Mesenchymal stem cell (in vitro differentiated cells and primary cell): ENCODE results near the gene SLC49A3.

ENCODE experiments used
- DNase-seq: peaks from one replicate; pipeline ENCODE4 v3.0.0-alpha.2; 2013
- H2AFZ ChIP-seq: one replicate; pipeline ENCODE4 v1.6.1; 2013; ENCODE audit warnings: low read depth, mild to moderate bottlenecking, control low read depth, inconsistent platforms, low read length, moderate library complexity
- H2AK5ac ChIP-seq: 2 replicates; pipeline ENCODE4 v1.6.1; 2013; ENCODE audit warnings: low read length, moderate library complexity, mild to moderate bottlenecking, inconsistent platforms; ENCODE audit not compliant: severe bottlenecking
- H2BK120ac ChIP-seq: one replicate; pipeline ENCODE4 v1.6.1; 2013; ENCODE audit warnings: low read depth, mild to moderate bottlenecking, inconsistent platforms, low read length, moderate library complexity
- H2BK12ac ChIP-seq, 2 experiments: one replicate each; pipeline ENCODE4 v1.6.1; 2013; ENCODE audit warnings: inconsistent platforms in 2 of 2, low read length in 2 of 2, mild to moderate bottlenecking in 2 of 2, moderate library complexity in 2 of 2, control low read depth in 1 of 2
- H2BK15ac ChIP-seq: one replicate; pipeline ENCODE4 v1.6.1; 2013; ENCODE audit warnings: mild to moderate bottlenecking, low read depth, inconsistent platforms; ENCODE audit not compliant: poor library complexity, severe bottlenecking
- H2BK5ac ChIP-seq: 2 replicates; pipeline ENCODE4 v1.6.1; 2013; ENCODE audit warnings: low read depth, mild to moderate bottlenecking, low read length, control low read depth, inconsistent platforms; ENCODE audit not compliant: poor library complexity, severe bottlenecking
- H3K14ac ChIP-seq, 2 experiments: one replicate each; pipeline ENCODE4 v1.6.1; 2013; ENCODE audit warnings: inconsistent platforms in 2 of 2, low read length in 2 of 2, control low read depth in 1 of 2, mild to moderate bottlenecking in 1 of 2, moderate library complexity in 1 of 2
- H3K18ac ChIP-seq, 2 experiments: one replicate each; pipeline ENCODE4 v1.6.1; 2013; ENCODE audit warnings: inconsistent platforms in 2 of 2, low read length in 2 of 2, control low read depth in 1 of 2, low read depth in 1 of 2, mild to moderate bottlenecking in 1 of 2
- H3K23ac ChIP-seq, 2 experiments: one replicate each; pipeline ENCODE4 v1.6.1; 2013; ENCODE audit warnings: inconsistent platforms in 2 of 2, low read length in 2 of 2, mild to moderate bottlenecking in 2 of 2, moderate library complexity in 2 of 2, control low read depth in 1 of 2
- H3K27ac ChIP-seq: 2 replicates; pipeline ENCODE4 v1.5.1; 2013; ENCODE audit warnings: mild to moderate bottlenecking, moderate library complexity, low read length, control low read depth, inconsistent platforms; ENCODE audit not compliant: poor library complexity, severe bottlenecking
- H3K27me3 ChIP-seq, 2 experiments: 2 replicates each; pipeline versions ENCODE4 v1.6.1 to v1.7.0; 2013; ENCODE audit warnings: low read length in 2 of 2, mild to moderate bottlenecking in 2 of 2, moderate library complexity in 2 of 2, control low read depth in 1 of 2, inconsistent platforms in 1 of 2; ENCODE audit not compliant: control insufficient read depth in 1 of 2, insufficient read depth in 1 of 2
- H3K36me3 ChIP-seq, 2 experiments: 2 replicates each; pipeline versions ENCODE4 v1.6.1 to v1.7.0; 2013; ENCODE audit warnings: low read length in 2 of 2, control low read depth in 1 of 2, inconsistent platforms in 1 of 2, low read depth in 1 of 2, mild to moderate bottlenecking in 1 of 2; ENCODE audit not compliant: insufficient read depth in 2 of 2, control insufficient read depth in 1 of 2
- H3K4ac ChIP-seq, 2 experiments: one replicate each; pipeline ENCODE4 v1.6.1; 2013; ENCODE audit warnings: inconsistent platforms in 2 of 2, low read length in 2 of 2, mild to moderate bottlenecking in 2 of 2, moderate library complexity in 2 of 2, control low read depth in 1 of 2, low read depth in 1 of 2
- H3K4me1 ChIP-seq: 2 replicates; pipeline ENCODE4 v1.6.1; 2013; ENCODE audit warnings: low read depth, low read length, control low read depth; ENCODE audit not compliant: control insufficient read depth, insufficient read depth
- H3K4me2 ChIP-seq: 2 replicates; pipeline ENCODE4 v1.6.1; 2013; ENCODE audit warnings: low read length, mild to moderate bottlenecking, inconsistent platforms; ENCODE audit not compliant: poor library complexity, severe bottlenecking
- H3K4me3 ChIP-seq, 2 experiments: 2 replicates each; pipeline versions ENCODE4 v1.5.1 to v1.7.0; 2013; ENCODE audit warnings: low read length in 2 of 2, mild to moderate bottlenecking in 2 of 2, control low read depth in 1 of 2, low read depth in 1 of 2; ENCODE audit not compliant: insufficient read depth in 1 of 2
- H3K79me1 ChIP-seq: replicated peaks from 2 replicates; pipeline ENCODE4 v1.6.1; 2013; ENCODE audit warnings: mild to moderate bottlenecking, control low read depth, low read length, inconsistent platforms; ENCODE audit not compliant: poor library complexity, severe bottlenecking
- H3K9ac ChIP-seq: 2 replicates; pipeline ENCODE4 v1.7.0; 2013; ENCODE audit warnings: mild to moderate bottlenecking, low read length, moderate library complexity
- H3K9me3 ChIP-seq: 2 replicates; pipeline ENCODE4 v1.7.0; 2013; ENCODE audit warnings: mild to moderate bottlenecking, low read length; ENCODE audit not compliant: control insufficient read depth
- H4K8ac ChIP-seq: one replicate; pipeline ENCODE4 v1.6.1; 2013; ENCODE audit warnings: inconsistent platforms, mild to moderate bottlenecking, low read length, moderate library complexity
- H4K91ac ChIP-seq: one replicate; pipeline ENCODE4 v1.6.1; 2013; ENCODE audit warnings: mild to moderate bottlenecking, low read length, inconsistent platforms
- WGBS: methylation state at CpG from one replicate; pipeline ENCODE4 v1.1.7; 2013; ENCODE audit warnings: mixed read lengths; 5-methylcytosine and 5-hydroxymethylcytosine counted together

The SLC49A3 gene

GRCh38 chr4:710916-711315 is 22.0 kb upstream of the SLC49A3 start:
- Histone ChIP-seq H3K4me1 (peaks cover 42% of the 10 kb centered on the region), H3K9me3 (no peaks in the 10 kb centered on the region), H3K36me3 (peaks cover 11 to 37% of the 10 kb centered on the region in 2 experiments), H3K27me3 (no peaks in the 10 kb centered on the region), H2BK120ac (no peak overlapping the region), H2AFZ (no peak overlapping the region), H3K4me2 (no peak overlapping the region), H2BK12ac (no peak overlapping the region), H3K18ac (no peak overlapping the region), H3K27ac (no peak overlapping the region), H3K14ac (no peak overlapping the region), H4K8ac (no peak overlapping the region), H3K4me3 (no peak overlapping the region), H3K4ac (no peak overlapping the region), H3K79me1 (no peaks in the 10 kb centered on the region), H2AK5ac (no peak overlapping the region), H3K23ac (peak overlapping the region in 1 of 2 experiments; percentile 77), H3K9ac (no peak overlapping the region), H2BK5ac (no peak overlapping the region), H4K91ac (no peak overlapping the region), H2BK15ac (no peak overlapping the region)
- 92% methylated on average over 13 of the region's 13 CpGs for WGBS
- DNase-seq = no peak

- Histone ChIP-seq H3K36me3 (peaks cover 11 to 37% of the 10 kb centered on the region in 2 experiments), H3K4me3 (peak overlapping the region in 1 of 2 experiments; percentile 4), H3K18ac (no peak overlapping the region), H3K27ac (no peak overlapping the region), H3K23ac (no peak overlapping the region), H3K27me3 (no peaks in the 10 kb centered on the region), H2BK15ac (no peak overlapping the region), H2BK12ac (no peak overlapping the region), H4K91ac (no peak overlapping the region), H2BK5ac (no peak overlapping the region), H2AK5ac (no peak overlapping the region), H2BK120ac (no peak overlapping the region), H3K9ac (no peak overlapping the region), H3K9me3 (no peaks in the 10 kb centered on the region), H3K14ac (no peak overlapping the region), H3K4me1 (peaks cover 45% of the 10 kb centered on the region), H3K4ac (no peak overlapping the region), H3K79me1 (peaks cover under 1% of the 10 kb centered on the region), H4K8ac (no peak overlapping the region), H2AFZ (no peak overlapping the region), H3K4me2 (no peak overlapping the region)
- no peak for DNase-seq
- WGBS = 93% methylated on average over 9 of the region's 9 CpGs
Observed at GRCh38 chr4:710116-710515, 21.2 kb upstream of the SLC49A3 start.

GRCh38 chr4:709348-709747 is 20.4 kb upstream of the SLC49A3 start:
- no peak overlapping the region for H3K23ac ChIP-seq
- no peak overlapping the region for H3K18ac ChIP-seq
- no peak overlapping the region for H3K27ac ChIP-seq
- H4K8ac ChIP-seq = no peak overlapping the region
- H2AFZ ChIP-seq = no peak overlapping the region
- H4K91ac ChIP-seq = no peak overlapping the region
- no peak overlapping the region for H3K9ac ChIP-seq
- no peak for DNase-seq
- peaks cover 6 to 31% of the 10 kb centered on the region in 2 experiments for H3K36me3 ChIP-seq
- H3K27me3 ChIP-seq = no peaks in the 10 kb centered on the region
- H2BK5ac ChIP-seq = no peak overlapping the region
- no peak overlapping the region for H3K4ac ChIP-seq
- H2BK120ac ChIP-seq = no peak overlapping the region
- H2AK5ac ChIP-seq = no peak overlapping the region
- no peaks in the 10 kb centered on the region for H3K9me3 ChIP-seq
- WGBS = 98% methylated on average over 6 of the region's 6 CpGs
- H3K4me3 ChIP-seq = no peak overlapping the region
- no peak overlapping the region for H3K4me2 ChIP-seq
- no peak overlapping the region for H3K14ac ChIP-seq
- no peak overlapping the region for H2BK15ac ChIP-seq
- peaks cover 3% of the 10 kb centered on the region for H3K79me1 ChIP-seq
- no peak overlapping the region for H2BK12ac ChIP-seq
- H3K4me1 ChIP-seq = peaks cover 44% of the 10 kb centered on the region

- Histone ChIP-seq H3K14ac (peak overlapping the region in 1 of 2 experiments; percentile 1), H3K4me3 (peak overlapping the region in 1 of 2 experiments; percentile 44), H3K4me2 (peak overlapping the region; percentile 41), H4K91ac (no peak overlapping the region), H3K9me3 (no peaks in the 10 kb centered on the region), H2BK15ac (no peak overlapping the region), H2BK120ac (no peak overlapping the region), H4K8ac (no peak overlapping the region), H3K36me3 (peaks cover 3 to 24% of the 10 kb centered on the region in 2 experiments), H3K4me1 (peaks cover 42% of the 10 kb centered on the region), H3K79me1 (peaks cover 3% of the 10 kb centered on the region), H2BK5ac (no peak overlapping the region), H2AK5ac (no peak overlapping the region), H3K27me3 (peaks cover 0 to 5% of the 10 kb centered on the region in 2 experiments), H3K9ac (no peak overlapping the region), H3K23ac (peak overlapping the region in 1 of 2 experiments; percentile 63), H3K27ac (no peak overlapping the region), H3K18ac (no peak overlapping the region), H2AFZ (no peak overlapping the region), H3K4ac (no peak overlapping the region), H2BK12ac (no peak overlapping the region)
- WGBS = 98% methylated on average over 6 of the region's 6 CpGs
- no peak for DNase-seq
Observed at GRCh38 chr4:708631-708933, 19.6 kb upstream of the SLC49A3 start.
